ENCODE measurements around the gene MIDN.

DNA sequence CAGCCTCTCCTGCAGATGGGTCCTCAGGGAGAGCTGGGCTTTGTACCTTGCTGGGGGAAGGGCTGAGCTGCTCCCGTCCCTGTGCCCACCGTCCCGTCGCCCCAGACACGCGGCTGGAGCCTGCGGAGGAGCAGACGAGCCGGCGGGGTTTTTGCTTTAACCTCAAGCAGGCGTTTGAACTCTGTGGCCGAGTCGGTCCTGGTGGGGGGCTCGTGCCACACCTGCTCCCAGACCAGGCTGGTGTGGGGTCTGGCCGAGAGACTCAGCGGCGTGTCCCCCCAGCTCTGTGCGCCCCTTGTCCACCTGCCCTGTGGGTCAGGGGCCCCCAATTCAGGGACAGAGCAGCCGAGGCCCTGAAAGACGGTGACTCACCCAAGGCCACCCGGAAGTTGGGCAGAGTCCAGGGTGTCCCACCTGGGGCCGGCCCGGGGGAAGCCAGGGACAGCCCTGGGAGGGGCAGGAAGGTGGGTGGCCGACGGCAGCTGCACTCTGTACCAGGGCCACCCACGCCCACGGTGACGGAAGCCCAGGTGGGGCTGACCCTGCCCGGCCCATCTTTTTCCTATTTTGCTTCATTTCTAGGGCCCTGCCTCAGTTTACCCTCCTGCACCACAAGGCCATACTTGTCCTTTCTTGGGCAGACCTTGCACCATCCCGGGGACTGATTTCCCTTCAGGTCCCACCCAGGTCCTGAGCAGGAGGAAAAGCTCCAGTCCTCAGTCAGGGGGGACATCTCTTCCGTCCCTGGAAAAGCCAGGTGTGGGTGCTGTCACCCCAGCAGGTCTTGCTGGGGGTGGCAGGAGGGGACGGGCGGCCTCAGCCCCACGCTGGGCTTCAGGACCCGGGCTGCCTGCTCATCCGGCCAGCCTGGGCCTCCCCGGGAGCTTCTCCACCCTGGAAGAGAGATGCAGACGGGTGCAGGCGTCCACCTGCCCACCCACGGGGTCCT lies 42.6 kb downstream of the MIDN start:
- TF ChIP-seq, protein P1, sequence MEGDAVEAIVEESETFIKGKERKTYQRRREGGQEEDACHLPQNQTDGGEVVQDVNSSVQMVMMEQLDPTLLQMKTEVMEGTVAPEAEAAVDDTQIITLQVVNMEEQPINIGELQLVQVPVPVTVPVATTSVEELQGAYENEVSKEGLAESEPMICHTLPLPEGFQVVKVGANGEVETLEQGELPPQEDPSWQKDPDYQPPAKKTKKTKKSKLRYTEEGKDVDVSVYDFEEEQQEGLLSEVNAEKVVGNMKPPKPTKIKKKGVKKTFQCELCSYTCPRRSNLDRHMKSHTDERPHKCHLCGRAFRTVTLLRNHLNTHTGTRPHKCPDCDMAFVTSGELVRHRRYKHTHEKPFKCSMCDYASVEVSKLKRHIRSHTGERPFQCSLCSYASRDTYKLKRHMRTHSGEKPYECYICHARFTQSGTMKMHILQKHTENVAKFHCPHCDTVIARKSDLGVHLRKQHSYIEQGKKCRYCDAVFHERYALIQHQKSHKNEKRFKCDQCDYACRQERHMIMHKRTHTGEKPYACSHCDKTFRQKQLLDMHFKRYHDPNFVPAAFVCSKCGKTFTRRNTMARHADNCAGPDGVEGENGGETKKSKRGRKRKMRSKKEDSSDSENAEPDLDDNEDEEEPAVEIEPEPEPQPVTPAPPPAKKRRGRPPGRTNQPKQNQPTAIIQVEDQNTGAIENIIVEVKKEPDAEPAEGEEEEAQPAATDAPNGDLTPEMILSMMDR (IDR thresholded peaks at IDR 0.05) = no peak
- no peak for TF ChIP-seq HOXA7 (CRISPR knock-in tag; IDR thresholded peaks at IDR 0.05)
- no peak for TF ChIP-seq MAFK (IDR thresholded peaks at IDR 0.05; ENCODE audit: partially characterized antibody)
- no peak for TF ChIP-seq RCOR1 (IDR thresholded peaks at IDR 0.05; ENCODE audit: low read depth, low read length)
- TF ChIP-seq POLR2A (IDR thresholded peaks at IDR 0.05; ENCODE audit: low read length) = no peak
- no peak for TF ChIP-seq CBX2 (IDR thresholded peaks at IDR 0.05; ENCODE audit: borderline replicate concordance, low read depth)
- TF ChIP-seq MYC (IDR thresholded peaks at IDR 0.05; ENCODE audit: borderline replicate concordance, low read length) = no peak
- no peak for TF ChIP-seq RFX5 (IDR thresholded peaks at IDR 0.05)
- TF ChIP-seq NR3C1 (IDR thresholded peaks at IDR 0.05) = no peak

Measured in A549 (cell line).